ENCODE data around the gene EMILIN1.

GRCh38 chr2:27029051-27029450, 49.4 kb upstream of the EMILIN1 start:
- TF ChIP-seq, protein P1, sequence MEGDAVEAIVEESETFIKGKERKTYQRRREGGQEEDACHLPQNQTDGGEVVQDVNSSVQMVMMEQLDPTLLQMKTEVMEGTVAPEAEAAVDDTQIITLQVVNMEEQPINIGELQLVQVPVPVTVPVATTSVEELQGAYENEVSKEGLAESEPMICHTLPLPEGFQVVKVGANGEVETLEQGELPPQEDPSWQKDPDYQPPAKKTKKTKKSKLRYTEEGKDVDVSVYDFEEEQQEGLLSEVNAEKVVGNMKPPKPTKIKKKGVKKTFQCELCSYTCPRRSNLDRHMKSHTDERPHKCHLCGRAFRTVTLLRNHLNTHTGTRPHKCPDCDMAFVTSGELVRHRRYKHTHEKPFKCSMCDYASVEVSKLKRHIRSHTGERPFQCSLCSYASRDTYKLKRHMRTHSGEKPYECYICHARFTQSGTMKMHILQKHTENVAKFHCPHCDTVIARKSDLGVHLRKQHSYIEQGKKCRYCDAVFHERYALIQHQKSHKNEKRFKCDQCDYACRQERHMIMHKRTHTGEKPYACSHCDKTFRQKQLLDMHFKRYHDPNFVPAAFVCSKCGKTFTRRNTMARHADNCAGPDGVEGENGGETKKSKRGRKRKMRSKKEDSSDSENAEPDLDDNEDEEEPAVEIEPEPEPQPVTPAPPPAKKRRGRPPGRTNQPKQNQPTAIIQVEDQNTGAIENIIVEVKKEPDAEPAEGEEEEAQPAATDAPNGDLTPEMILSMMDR (IDR thresholded peaks at IDR 0.05), result no peak
- TF ChIP-seq POLR2A (IDR thresholded peaks at IDR 0.05), result no peak

Measured in lower leg skin (tissue), 3 donors.